GM11168 (cell line): ENCODE measurements around the gene SERTAD2.

Experiments
- in situ Hi-C: fragments of 300-500 bp; cut with MboI; formaldehyde crosslinking; loops from one replicate; pipeline ENCODE4 v1.12.0; 2022; ENCODE audit warnings: low sequenced_read_pairs; ENCODE audit not compliant: unreplicated experiment

Gene SERTAD2, protein sequence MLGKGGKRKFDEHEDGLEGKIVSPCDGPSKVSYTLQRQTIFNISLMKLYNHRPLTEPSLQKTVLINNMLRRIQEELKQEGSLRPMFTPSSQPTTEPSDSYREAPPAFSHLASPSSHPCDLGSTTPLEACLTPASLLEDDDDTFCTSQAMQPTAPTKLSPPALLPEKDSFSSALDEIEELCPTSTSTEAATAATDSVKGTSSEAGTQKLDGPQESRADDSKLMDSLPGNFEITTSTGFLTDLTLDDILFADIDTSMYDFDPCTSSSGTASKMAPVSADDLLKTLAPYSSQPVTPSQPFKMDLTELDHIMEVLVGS

GRCh38 chr2:64653109-64654062, at the start of gene SERTAD2:
Gene SERTAD2, minus strand, starts transcription at chr2:64653913. Its CDS starts 17,042 bp downstream, at chr2:64636871.
- in situ Hi-C loops = no loop called here

DNA sequence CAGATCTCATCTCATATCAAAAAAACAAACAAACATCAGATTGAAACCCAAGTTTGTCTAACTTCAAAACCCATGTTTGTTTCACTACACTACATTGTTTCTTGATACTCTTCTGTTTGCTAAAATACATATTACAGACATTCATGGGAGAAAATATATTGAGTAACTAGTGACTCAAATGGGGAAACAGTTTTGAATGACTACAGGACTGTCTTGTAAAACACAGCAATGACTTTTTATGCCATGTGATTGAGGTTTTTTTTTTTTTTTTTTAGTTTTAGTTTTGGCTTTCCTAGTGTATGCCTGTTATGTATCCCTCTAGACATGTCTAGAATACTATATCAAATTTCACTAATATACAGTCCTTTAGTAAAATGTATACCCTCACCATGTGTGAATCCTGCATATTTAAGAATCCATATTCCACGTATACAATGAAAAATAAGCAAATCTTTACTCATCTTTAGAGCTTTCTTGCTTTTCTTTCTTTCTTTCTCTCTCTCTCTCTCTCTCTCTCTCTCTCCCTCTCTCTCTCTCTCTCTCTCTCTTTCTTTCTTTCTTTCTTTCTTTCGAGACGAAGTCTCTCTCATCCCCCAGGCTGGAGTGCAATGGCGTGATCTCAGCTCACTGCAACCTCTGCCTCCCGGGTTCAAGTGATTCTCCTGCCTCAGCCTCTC, 46.6 kb upstream of the SERTAD2 start:
- in situ Hi-C loops = no loop called here

GRCh38 chr2:64699712-64700111, 46.0 kb upstream of the SERTAD2 start:
- in situ Hi-C loops = no loop called here

DNA sequence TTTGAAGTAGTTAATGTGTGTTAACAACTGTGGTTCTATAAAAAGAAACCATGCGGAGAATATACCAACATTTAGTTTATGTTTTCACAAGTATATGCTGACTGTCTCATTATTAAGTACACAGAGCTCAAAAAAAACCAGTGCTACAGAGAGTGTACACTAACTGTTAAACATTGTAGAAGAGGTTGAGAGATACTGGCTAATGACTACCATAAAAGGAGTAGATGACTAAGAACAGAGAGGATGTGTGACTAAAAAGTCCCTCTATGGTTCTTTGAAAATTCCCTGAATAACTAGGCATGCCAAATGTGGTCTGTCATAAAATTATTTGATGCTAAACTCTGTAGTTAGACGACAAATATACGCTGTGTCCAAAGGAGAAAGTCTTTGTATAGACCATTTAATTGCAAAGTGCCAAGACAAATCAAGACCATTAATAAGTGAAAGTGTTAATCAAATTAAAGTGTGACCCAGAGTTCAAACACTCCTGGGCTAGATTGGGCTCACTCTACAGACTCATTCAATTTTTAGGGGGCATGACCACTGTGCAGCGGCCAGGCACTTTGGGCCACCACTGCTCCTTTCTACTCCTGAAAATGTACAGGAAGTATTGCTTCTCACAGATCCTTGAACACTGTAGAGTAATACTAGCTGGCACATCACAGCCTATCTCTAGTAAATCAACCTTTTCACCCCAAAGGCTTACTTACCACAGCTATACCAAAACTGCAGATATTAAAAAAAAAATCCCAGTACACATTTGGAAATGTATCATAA, 45.1 kb upstream of the SERTAD2 start:
- in situ Hi-C loops = no loop called here

DNA sequence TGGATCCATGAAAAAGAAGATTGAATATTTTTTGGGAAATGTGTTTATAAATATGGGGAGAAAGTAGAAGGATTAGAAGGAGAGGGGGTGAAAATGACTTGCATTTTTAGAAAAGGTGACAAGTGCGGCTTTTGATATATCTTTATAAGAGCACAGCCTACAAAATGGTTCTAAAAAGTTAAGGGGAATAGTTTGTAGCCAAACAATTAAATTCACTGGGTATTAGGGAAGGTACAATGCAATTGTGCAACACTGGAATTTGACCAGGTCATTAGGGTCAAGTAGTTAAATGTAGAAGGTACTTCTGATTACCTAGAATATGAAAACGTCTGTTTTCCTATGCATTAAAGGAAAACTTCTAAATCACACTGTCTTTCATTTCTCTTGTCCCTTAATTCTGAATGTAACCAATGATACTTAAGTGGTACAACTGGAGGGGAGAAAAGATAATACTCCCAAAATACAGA, 44.5 kb upstream of the SERTAD2 start:
- in situ Hi-C loops = no loop called here

- in situ Hi-C loops = no loop called here
Measured at GRCh38 chr2:64697297-64698176, 43.8 kb upstream of the SERTAD2 start.

GRCh38 chr2:64696636-64697035, 42.9 kb upstream of the SERTAD2 start:
- in situ Hi-C loops = no loop called here

DNA sequence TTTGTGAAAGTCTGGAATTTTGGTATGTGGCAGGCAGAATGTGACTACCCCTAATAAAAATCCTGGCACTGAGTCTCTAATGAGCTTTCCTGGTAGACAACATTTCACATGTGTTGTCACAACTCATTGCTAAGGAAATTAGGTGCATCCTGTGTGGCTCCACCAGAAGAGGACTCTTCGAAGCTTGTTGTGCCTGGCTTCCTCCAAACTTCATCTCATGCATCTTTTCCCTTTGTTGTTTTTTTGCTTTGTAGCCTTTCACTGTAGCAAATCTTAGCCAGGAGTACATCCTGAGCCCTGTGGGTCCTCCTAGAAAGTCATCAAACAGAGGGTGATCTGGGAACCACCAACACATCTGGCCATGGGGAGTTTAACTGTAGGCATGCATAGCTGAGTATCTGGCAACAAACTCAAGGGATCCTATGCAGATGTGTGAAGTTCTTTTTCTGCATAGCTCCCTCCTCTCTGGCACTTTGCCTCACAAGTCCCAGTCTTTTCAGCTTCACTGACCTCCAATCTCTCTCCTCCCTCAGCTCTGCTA, 42.1 kb upstream of the SERTAD2 start:
- in situ Hi-C loops = no loop called here

GRCh38 chr2:64692401-64692800, 38.7 kb upstream of the SERTAD2 start:
- in situ Hi-C loops = no loop called here

DNA sequence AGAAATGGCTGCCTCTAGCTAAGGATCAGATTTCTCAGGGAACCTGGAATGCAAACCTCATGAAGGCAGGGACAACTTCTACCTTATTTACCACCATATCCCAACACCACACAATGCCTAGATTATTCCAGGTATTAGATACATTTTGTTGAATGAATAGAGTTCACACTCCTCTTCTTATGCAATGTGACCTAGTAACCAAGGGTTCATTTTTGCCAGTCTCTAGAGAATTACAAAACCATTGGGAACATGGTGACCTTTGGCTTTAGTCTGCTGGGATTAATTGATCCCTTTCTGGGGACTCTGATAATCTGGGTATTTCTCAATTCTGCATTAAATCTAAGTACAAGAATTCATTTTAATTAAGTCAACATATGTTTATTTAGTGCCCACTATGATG, 35.2 kb upstream of the SERTAD2 start:
- in situ Hi-C loops = no loop called here

DNA sequence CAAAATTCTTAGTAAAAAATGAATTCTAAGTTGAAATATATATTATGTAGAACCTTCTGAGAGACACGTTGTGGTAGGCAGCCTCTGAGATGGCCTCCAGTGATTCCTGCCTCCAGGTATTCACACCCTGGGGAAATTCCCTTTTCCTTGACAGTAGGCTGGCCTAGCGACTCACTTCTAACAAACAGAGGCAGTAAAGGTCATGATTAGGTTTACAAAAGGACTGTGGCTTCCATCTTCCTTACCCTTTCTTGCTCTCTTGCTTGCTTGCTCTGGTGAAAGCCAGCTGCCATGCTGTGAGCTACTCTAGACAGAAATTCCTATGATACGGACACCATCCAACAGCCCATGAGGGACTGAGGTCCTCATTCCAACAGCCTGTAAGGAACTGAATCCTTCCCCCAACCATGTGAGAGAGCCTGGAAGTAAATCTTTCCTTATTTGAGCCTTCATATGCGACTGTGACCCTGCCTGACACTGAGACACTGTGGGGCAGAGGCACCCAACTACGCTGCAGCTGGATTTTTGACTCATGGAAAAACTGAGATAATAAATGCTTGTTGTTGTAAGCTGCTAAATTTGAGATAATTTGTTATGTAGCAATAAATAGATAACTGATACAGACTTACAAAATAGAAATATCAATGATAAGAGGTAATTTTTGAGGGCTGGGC, 32.7 kb upstream of the SERTAD2 start:
- in situ Hi-C loops = no loop called here

DNA sequence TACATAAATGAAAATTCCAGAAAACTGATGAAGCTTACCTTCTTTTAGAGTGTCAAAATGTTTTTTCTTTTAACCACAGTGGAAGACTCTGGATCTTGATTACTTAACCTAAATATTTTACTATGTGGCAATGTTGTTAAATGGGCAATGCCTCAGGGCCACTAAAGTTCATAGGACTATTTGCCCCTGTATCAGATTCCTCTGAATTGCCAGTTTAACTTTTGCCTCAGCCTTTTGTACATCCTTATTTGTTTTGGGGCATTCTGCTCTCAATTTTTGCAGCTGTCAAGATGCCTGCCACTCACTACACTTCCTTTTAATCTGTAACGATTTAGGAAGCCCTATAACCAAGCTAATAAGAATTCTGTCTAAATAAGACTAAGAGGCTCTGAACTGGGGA, 31.7 kb upstream of the SERTAD2 start:
- in situ Hi-C loops = no loop called here

DNA sequence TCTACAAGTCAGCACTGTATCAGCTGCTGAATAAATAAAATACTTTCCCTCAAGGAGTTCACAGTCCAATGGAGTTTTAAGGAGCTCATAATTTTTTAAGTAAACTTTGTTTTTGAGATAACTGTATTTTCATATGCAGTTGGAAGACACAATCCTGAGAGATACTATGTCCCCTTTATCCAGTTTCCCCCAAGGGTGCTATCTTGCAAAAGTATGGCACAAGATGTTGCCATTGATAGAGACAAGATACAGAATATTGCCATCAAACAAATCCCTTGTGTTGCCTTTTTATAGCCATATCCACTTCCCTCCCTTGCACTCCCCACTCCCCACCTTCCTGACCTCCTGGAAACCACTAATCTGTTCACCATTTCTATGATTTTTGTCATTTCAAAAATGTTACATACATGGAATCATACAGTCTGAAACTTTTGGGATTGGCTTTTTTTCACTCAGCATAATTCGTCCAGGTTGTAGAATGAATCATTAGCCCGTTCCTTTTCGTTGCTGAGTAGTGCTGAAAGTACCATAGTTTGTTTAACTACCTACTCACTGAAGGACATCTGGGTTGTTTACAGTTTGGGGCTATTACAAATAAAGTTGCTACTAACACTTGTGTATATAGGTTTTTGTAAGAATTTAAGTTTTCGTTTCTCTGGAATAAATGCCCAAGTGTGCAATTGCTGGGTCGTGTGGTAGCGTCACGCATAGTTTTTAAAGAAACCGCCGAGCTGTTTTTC, 30.2 kb upstream of the SERTAD2 start:
- in situ Hi-C loops = no loop called here

- in situ Hi-C loops = no loop called here
Measured at GRCh38 chr2:64681479-64681967, 27.8 kb upstream of the SERTAD2 start.

DNA sequence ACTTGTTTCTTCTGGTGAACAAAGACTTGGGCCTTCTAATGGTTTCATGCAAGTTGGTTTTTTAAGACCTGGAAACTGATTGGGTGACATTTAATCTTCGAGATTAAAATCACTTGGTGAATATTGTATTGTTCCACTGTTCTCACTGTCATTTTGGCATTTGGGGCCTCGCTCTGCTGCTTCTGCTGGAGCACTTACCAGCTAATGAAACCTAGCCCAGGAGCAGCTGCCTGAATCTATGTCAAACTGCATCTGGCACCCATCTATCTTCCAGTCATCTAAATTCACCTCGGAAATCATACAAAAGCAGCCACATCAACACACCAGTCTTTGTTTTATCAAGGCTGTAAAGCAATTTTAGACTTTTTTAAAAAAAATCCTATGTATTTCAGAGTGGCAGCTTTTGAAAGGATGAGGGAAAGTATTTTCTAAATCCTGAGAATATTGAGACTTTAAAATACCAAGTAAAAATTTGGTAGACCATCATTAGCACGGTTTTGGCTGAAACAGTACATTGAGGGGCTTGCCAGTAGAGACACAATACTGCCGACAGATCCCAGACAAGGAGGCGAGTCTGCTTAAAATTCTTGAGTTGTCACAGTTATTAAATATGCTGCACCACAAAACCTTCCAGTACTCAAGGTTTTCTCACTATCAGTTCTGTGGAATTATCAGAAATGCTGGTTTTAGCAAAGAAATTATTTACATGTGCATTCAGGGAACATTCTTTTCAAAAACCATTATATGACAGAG, 26.1 kb upstream of the SERTAD2 start:
- in situ Hi-C loops = no loop called here

DNA sequence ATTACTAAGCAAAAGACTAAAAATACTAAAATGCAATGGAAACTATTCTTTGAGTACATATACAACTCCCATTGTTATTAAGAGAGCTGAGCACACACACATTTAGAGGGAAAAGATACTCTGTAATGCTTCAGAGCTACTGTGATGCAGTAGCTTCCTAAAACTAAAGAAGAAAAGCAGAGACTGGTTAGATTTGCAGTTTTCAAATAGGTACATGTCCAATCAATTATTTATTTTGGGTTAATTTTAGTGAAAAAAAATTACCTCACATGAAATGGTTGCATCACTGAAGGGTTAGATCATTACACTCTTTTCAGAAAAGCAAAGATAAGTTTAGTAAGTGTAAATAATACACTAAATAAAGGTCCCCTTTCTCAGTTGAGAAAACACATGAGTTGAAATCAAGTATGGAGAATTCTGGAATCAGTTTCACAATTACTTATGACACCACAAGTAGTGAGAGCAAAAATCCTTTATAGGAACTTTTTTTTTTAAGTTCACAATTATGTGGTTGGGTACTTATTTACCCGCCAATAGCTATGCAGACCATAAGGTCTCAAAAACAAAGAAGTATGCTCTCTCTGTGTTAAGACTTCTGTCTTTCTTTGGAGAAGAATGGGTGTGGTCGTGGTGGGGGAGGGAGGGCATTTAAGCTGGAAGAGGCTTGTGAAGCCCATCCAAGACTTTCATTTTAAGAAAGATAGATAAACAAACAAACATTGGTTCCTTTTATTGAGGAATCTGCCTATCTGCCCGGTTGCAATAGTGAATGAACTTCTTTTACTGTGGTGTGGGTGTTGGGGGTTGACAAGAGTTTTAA, 25.3 kb upstream of the SERTAD2 start:
- in situ Hi-C loops = no loop called here
